Hematopoietic multipotent progenitor cell treated with erythropoietin and hydrocortisone succinate and interleukin-3 and kit ligand, for 15 days (in vitro differentiated cells): ENCODE measurements around the gene DOCK3.

Experiments
- DNase-seq: peaks from one replicate; pipeline ENCODE4 v3.0.0-alpha.2; 2015; ENCODE audit warnings: low spot score

Gene DOCK3

DNA sequence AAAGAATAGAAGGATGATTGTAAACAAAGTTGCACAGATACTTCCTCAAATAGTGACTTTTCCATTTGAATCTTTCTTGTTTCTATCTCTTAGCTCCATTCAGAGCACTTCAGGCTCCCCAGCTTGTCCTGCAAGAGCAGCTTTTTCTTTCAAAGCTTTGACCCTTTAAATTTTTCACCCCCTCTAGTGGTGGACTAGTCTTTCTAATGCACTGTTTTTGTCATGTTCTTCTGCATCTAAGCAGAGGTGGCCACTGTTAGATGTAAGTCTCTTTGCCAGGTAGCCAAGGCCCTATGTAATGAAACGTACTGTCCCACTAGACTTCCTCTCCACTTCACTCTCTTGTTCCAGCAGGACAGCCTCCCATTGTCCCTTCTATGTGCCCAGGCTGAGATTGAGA is 636.3 kb downstream of the DOCK3 start:
- DNase-seq = peak; percentile 6

DNA sequence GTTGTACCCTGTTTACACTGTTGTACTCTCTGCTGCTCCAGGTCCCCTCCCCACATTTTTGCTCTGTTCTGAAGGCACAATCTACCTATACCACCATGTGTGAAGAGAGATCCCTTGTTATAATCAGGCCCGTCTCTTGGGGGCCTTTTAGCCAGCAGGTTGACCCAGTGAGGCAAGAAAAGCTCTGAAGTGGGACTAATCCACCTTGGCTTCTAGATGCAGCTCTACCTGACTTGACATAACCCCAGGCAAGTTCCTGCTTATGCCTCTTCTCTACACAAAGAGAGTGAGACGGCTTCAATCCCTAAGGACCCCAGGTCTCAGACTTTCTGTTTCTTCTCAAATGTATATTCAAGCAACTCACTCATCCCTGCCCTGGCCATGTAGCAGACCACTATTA is 653.5 kb downstream of the DOCK3 start:
- no peak for DNase-seq

DNA sequence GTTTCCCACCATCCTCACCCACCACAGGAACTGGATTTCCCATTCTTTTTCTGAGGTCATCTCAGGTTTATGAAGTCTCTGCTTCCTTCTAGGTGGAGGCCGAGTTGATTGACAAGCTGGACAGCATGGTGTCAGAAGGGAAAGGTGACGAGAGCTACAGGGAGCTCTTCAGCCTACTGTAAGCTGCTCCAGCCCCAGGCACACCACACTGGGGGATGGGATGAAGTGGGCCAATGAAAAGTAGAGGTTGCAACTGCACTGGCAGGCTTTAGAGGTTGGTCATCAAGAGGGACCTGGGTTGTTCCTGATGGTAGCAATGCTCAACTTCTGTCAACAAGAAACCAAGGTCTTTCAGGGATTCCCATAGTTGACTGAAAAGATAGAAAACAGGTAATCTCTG is 655.3 kb downstream of the DOCK3 start:
- no peak for DNase-seq

DNA sequence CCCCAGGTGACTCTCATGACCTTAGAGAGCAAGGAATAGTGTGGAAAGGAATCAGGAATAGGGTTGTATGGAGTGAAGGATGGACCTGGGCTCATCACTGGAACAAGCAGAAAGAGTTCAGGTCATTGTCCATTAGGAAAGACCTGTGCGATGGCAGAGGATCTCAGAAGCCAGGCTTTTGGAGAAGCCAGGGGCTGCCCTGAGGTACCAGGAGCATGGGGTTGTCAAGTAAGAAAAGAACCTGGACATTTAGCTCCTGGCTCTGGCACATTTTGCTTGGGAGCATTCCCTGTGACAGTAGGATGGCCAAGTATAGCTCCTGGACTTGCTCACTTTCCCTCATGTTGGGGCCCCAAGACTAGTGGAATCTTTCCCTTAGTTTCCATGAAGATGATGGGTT is 657.4 kb downstream of the DOCK3 start:
- DNase-seq = no peak

DNA sequence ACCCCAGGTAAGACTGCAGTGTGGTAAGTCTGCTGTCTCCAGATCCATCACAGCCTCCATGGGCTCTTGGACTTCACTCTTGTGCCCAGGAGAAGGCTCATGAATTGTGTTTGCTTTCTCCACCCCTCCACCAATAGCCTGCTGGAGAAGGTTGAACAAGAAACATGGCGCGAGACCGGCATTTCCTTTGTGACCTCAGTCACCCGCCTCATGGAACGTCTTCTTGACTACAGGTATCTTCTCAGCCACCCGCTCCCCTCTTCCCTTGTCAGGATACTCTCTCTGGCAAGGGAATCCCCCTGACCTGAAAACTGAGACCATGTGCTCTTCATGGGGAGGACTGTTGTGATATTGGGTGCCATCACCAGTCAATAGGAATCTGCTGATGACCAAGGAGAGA is 658.3 kb downstream of the DOCK3 start:
- no peak for DNase-seq

DNA sequence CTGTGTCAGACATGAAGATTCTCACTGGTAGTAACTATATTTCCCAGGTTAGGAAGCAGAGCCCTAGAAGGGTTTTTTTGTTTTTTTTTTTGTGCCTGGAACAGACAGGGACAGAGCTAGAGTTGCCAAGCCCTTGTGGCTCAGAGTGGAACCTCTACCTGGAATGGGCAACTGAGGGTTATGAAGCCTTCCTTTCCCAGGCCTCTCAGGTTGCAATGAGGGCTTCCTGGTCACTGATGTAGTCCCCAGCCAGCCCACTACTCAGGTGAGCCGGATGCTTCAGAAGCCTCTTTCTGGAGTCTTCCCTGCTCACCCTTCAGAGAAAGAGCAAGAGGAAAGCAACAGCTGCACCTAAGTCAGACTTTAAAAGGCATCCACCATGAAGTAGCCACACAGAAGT is 661.5 kb downstream of the DOCK3 start:
- no peak for DNase-seq

DNA sequence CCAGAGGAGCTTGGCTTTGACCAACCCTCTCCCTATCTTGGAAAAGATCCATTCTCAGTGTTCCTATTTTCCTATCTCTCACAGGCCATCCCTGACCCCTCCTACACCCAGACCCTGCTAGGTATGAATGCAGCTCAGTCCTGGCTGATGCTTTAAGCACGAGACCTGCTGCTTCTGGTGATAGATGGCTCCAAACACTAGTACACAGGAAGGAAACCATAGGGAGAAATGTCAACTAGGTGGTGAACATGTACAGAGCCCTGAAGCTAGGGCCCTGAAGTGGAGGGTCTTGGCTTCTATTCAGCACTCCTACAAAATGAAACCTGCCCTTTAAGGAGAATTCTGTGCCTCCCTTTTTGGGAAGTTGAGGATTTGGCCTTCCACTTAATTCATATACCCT is 662.9 kb downstream of the DOCK3 start:
- no peak for DNase-seq

DNA sequence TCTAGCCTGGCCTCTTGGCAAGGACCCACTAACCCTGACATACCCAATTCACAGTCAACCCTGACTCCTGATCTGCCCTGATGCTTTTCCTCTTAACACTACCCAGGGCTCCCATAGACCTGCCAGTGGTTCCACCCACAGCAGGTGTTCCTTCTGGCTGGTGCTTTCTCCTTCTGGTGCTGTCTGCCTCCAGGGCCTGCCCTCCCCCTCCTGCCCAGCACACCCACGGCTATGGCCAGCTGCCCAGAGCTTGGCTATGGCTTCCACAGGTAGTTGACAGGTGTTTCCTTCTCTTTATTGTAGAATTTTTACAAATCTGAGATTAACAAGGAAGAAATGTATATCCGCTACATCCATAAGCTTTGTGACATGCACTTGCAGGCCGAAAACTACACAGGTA is 663.9 kb downstream of the DOCK3 start:
- no peak for DNase-seq

DNA sequence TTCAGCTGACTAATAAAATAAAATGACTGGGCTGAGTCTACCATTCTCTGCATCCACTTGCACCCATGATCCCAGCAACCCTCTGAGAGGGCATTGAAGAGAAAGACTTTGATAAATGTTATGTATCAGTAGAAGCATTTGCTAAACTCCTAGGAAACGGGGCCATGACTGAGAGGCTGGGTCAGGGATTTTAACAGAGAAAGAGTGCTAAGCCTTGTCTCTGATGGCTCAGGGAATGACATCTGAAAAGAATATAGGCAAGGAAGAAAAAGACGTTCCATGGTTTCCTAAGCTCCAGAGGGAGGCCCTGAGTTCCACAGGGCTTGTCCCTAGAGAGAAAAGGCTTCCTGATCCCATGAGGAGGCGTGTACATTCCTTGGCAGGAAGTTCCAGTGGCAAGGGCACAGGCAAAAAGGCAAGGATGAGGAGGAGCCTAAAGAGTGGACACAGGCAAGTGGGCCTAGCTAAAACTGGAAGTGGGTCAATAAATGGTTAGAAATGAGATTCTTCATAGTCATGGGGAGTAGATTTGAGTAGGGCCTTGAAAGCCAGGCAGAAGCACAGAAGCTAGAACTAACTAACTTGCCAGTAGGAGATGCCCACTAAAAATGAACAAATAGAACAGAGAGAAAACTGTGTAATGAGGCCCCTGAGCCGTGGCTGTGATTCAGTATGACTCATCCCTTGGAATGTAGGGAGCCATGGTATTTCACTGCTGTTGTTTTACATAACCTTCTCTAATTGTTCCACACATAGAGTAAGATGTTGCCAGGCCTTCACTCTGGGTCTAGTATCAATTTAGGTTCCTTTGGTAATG is 665.5 kb downstream of the DOCK3 start:
- no peak for DNase-seq

DNA sequence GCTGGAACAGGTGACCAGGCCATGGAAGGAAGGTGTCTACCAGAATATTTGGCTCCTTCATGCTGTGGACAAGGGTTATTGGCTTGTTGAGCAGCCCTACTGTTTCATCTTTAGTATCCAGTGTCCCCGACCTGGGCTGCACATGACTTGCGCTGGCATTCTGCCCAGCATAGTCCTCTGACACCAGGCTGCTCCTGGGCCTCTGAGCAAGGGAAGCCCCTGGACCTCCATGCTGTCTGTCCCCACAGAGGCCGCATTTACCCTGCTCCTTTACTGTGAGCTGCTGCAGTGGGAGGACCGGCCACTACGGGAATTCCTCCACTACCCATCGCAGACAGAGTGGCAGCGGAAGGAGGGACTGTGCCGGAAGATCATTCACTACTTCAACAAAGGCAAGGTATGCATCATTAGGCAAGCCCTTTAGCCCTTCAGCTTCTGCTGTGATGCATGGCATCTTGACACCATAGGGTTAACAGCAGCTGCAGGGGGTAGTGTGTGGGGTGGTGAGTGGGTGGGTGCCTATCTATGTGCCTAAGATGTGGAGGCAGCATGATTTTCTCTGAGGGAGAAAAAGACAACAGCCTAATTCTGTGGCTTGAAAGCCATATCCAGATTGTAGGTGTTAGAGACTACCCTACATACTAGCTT is 666.4 kb downstream of the DOCK3 start:
- no peak for DNase-seq

DNA sequence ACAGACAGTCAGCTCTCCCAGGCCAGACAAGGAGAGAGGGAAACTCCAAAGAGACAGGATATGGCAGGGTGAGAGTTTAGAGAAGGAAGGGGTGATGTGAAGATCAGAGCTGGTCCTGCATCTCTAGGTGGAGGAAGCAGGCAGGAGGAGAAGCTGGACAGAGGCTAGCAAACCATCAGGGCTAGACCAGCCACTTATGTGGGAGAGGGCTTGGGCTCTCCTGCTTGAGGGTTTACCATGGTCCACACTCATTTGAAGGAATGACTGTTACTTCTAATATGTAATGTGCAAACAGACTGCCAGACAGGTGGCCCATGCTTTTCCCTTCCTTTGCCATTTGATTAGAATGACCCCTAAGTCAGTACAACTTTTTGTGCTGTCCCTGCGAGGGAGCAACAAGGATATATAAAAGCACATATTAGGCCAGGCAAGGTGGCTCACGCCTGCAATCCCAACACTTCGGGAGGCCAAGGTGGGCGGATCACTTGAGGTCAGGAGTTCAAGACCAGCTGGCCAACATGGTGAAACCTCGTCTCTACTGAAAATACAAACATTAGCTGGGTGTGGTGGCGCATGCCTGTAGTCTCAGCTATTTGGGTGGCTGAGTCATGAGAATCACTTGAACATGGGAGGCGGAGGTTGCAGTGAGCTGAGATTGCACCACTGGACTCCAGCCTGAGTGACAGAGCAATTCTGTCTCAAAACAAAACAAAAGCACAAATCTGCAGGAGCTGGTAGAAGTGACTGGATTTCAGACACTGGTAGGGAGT is 669.4 kb downstream of the DOCK3 start:
- DNase-seq = no peak

DNA sequence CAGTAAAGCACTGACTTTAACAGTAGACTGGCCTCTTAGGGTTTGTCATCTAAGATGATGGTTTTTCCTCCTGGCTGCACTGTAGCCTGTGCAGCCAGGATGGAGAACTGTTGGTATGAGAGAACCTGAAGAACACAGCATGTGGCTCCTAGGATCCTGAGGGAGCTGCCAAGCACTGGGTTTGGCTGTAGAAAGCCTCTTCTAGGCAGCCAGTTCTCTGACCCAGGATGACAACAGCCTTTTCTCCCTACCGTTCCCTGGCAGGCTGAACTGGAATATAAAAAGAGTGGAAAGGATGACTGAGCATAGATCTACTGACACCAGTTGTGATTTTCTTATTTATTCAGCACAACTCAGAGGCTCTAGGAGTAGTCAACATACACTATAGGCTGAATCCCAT is 676.0 kb downstream of the DOCK3 start:
- no peak for DNase-seq

DNA sequence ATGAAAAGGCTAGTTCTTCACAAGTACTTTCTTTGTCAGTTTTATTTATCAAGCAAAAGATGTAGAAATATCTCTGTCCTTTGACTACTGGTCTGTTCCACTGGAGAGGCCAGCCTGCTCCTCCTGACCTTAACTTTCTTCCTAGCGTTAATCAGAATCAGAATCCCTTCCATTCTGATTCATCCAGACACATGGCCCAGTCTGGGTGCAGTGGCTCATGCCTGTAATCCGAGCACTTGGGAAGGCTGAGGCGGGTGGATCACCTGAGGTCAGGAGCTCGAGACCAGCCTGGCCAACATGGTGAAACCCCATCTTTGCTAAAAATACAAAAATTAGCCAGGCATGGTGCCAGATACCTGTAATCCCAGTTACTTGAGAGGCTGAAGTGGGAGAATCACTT is 678.4 kb downstream of the DOCK3 start:
- no peak for DNase-seq

DNA sequence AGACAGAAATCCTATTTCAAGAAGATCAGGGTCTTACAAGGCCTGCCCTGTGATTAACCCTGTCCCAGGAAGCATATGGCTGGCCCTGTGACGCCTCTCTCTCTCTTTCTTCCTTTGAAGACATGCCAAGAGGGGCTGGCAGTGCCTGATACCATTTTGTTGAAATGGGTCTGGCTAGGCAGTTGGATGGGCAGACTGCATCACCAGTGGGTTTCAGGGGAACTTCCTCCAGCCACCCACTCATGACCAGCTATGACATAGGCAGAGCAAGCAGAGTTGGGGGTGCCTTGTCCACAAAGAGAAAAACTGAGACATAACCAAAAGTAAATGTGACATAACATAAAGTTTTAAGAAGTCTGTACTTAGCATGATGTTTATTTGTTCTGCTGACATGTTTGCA is 679.0 kb downstream of the DOCK3 start:
- DNase-seq = no peak

DNA sequence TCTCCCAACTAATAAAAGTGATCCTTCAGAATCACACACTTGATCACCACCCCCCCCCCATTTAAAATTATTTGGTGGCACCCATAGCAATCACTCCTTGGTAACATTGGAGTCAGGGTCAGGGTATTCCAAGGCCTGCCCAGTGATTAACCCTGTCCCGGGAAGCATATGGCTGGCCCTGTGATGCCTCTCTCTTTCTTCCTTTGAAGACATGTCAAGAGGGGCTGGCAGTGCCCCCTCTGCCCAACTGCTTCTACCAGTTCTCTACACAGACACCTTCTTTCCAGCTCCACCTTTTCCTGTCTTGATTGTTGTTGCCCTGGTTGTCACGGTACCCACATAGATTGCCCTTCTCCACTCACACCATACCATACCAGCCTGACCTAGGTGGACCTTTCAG is 679.4 kb downstream of the DOCK3 start:
- DNase-seq = no peak

DNA sequence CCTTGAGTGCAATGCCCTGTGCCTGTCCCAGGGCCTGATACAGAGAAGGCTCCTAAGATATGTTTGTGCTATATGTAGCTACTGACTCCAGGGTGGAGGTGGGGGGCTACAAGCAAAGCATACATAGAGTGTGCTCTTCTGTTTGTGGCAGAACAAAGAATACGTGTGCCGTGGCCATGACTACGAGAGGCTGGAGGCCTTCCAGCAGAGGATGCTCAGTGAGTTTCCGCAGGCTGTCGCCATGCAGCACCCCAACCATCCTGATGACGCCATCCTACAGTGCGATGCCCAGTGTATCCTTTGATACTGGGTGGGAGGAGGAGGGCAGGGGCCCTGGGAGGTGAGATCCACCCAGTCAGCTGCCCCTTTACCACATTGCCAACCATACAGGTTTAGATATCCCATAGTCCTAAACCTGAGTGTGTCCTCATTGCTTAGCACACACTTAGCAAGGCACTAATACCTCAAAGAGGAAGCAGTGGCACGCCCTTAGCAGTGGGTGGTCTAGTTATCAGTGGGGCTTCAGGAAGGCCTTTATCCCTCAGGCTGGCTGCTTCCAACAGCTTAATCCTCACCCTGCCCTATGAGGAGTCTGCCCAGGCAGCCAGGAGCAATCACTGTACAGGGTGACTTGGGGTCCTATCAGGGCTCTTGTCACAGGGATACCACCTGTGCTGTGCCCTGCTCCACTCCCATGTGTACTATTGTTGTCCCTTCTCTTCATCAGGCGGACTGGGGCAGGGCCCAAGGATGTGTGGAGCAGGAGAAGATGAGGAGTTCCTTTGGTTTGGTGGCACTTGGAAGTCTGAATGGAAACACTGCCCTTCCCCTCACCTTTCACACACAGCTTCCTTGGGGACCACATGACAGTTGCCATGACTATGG is 680.2 kb downstream of the DOCK3 start:
- DNase-seq = no peak

DNA sequence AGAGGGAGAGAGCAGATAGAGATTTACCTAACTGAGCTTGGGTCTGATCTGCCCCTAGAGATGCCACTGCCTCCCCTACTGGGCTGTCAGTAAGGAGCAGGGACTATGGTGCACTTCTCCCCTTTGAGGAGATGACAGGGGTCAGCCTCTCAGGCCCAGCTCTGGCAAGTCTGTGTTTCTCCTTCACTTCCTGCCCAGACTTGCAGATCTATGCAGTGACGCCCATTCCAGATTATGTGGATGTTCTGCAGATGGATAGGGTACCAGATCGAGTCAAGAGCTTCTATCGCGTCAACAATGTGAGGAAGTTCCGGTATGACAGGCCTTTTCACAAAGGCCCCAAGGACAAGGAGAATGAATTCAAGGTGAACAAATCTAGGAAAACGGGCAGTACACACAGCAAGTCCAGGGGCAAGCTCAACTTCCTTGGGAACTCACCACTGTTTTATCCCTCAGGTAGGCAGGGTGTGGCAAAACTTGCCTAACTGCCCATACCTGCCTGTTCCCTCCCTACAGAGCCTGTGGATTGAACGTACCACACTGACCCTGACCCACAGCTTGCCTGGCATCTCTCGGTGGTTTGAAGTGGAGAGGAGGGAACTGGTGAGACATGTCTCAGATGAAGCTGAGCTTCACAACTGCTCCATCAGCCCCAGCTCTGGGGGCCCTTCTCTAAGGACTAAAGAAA is 681.3 kb downstream of the DOCK3 start:
- DNase-seq = no peak

DNA sequence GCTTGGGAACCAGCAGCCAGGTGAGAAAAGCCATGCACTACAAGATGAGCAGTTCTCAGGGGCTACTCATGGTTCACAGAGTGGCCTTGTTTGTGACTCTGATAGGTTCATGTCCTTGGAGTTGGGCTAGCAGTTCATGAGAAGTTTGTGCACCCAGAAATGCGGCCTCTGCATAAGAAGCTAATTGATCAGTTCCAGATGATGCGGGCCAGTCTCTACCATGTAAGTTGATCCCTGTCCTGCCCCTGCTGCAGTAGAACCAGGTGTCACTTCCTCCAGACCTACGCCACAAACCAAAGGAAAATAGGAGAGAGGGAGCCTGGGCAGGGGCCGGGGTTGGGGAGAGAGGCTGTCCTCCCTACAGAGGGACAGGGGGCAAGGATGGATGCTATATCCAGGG is 683.1 kb downstream of the DOCK3 start:
- no peak for DNase-seq

DNA sequence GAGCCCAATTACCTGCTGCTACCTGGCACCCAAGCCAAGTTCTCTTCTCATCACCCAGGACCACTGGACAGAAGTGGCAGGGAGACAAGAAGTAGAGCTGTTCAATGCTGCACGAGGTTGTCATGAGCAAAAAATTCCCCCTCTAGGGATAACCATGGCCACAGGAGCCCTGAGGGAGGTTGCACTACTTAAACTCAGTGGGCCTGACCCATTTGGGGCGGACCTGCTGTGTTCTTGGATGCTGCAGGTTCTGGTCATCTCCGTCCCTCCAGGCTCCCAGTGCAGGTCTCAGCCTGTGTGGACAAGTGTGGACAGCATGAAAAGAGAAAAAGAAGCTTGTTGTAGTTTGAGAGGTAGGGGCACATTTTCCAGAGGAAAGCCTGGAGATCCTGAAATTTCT is 684.3 kb downstream of the DOCK3 start:
- no peak for DNase-seq

DNA sequence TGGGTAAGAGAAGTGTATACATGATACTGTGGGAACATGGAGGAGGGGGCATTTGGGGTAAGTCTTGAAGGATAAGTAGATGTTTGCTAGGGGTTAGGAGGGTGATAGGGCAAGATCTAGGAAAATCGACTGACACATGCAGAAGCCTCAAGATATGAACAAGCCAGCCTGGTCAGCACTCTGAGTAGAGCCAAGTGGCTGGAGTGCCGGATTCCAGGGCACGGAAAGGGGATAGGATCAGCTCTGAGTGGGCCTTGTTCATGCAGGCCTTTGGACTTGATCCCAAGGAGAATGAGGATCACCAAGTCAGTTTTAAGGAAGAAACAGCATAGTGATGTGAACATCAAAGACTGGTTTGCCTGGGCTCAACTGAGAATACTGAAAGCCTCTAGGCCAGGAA is 686.1 kb downstream of the DOCK3 start:
- DNase-seq = no peak

DNA sequence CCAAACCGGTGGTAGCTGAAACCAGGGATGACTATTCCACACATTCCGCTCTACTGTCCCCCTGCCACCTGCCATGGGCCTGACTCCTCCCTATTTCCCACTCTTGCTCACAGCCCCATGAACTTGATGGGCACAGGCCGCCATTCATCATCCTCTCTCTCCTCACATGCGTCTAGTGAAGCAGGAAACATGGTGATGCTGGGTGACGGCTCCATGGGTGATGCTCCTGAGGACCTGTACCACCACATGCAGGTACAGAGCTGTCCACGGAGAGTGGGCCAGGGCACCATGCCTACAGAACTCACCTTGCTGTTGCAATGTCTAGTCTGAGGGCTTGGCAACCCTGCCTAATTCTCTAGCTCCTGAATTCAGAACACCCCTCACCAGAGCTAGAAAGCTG is 687.0 kb downstream of the DOCK3 start:
- no peak for DNase-seq

DNA sequence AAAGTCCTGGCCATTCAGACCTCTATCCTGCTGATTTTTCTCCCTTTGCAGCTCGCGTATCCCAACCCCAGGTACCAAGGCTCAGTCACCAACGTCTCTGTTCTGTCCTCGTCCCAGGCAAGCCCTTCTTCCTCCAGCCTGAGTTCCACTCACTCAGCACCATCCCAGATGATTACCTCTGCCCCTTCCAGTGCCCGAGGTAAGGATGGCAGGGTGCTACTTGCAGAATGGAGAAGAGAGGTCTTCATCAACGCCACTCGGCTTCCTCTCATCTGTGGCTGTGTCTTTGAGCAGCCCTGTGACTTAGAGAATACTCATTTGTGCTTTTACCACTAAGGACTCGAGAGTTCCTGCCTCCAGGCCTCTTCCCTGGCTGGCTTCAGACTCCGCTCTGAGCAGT is 687.7 kb downstream of the DOCK3 start:
- no peak for DNase-seq
